K562 (cell line): ENCODE results near the gene GPX5. TPM values are rescaled to one million over a fixed set of nuclear protein-coding genes. Genes with fewer than 3 reads are reported as not detected.

ENCODE experiments used
- ATAC-seq: fragments of 200-7000 bp; cut with Tn5 transposase; 3 replicates; pipeline ENCODE4 v1.9.1; 2020; ENCODE audit warnings: moderate library complexity
- BruUV-seq: library from RNA; stranded (reverse); fragments of 400-500 nt; replicated peaks from 2 replicates; lab custom pipeline; 2021; lab: Mats Ljungman, UMichigan
- CTCF ChIA-PET: fragments of 300-600 bp; formaldehyde crosslinking; extraction: SDS; loops from one replicate; lab custom pipeline; 2021; ENCODE audit warnings: low intra/inter-chr PET ratio; lab: Yijun Ruan, JAX
- POLR2A ChIA-PET: fragments of 300-600, 350-650 bp; sonication (Branson Sonifier 250); formaldehyde crosslinking; extraction: SDS; loops from one replicate; lab custom pipeline; 2021; ENCODE audit warnings: antibody characterized with exemption, inconsistent platforms; lab: Yijun Ruan, JAX
- DNase-seq, 4 experiments: peaks; one replicate each; pipeline versions ENCODE4 v3.0.0 to v3.0.0-alpha.2; 2011 to 2018; ENCODE audit warnings: low spot score in 3 of 4, mixed read lengths in 3 of 4; ENCODE audit errors: extremely low read depth in 1 of 4
- FAIRE-seq: peaks from 2 replicates; lab custom pipeline; 2011; peaks lifted over from hg19 to GRCh38; lab: Jason Lieb, UNC
- H2AFZ ChIP-seq: 2 replicates; pipeline ENCODE4 v1.6.0; 2011; ENCODE audit warnings: low read depth, low read length, control low read depth, inconsistent platforms
- H3K27ac ChIP-seq: fragments of 200-600 bp; 3 replicates; pipeline ENCODE4 v1.8.0; 2011; ENCODE audit warnings: low read depth, mild to moderate bottlenecking, control low read depth, inconsistent platforms, low read length, moderate library complexity, mixed read lengths; ENCODE audit errors: extremely low read depth
- H3K27me3 ChIP-seq, 2 experiments: fragments of 300-600 bp in 1 of 2; 2 replicates in 1 of 2; 3 replicates in 1 of 2; pipeline versions ENCODE4 v1.6.0 to v1.8.0; 2011; ENCODE audit warnings: inconsistent platforms in 2 of 2, low read length in 2 of 2, mild to moderate bottlenecking in 1 of 2, mixed read lengths in 1 of 2, moderate library complexity in 1 of 2; ENCODE audit not compliant: control insufficient read depth in 2 of 2, insufficient read depth in 2 of 2
- H3K36me3 ChIP-seq: fragments of 300-600 bp; 3 replicates; pipeline ENCODE4 v1.8.0; 2011; ENCODE audit warnings: mild to moderate bottlenecking, low read length, inconsistent platforms; ENCODE audit not compliant: control insufficient read depth, insufficient read depth
- H3K4me1 ChIP-seq, 2 experiments: fragments of 200-600 bp in 1 of 2; replicated peaks in 1 of 2; 2 replicates in 1 of 2; 3 replicates in 1 of 2; pipeline versions ENCODE4 v1.5.1 to v1.8.0; 2011; ENCODE audit warnings: inconsistent platforms in 2 of 2, low read length in 2 of 2, mild to moderate bottlenecking in 1 of 2, mixed read lengths in 1 of 2, moderate library complexity in 1 of 2; ENCODE audit not compliant: control insufficient read depth in 2 of 2, insufficient read depth in 2 of 2
- H3K4me2 ChIP-seq: 2 replicates; pipeline ENCODE4 v1.6.1; 2011; ENCODE audit warnings: low read length, control low read depth, inconsistent platforms, mixed read lengths; ENCODE audit not compliant: insufficient read depth
- H3K4me3 ChIP-seq: fragments of 200-600 bp; sonication (generic), shearing (Covaris generic); 2 replicates; pipeline ENCODE4 v1.5.1; 2016; ENCODE audit warnings: control low read depth, inconsistent platforms
- H3K79me2 ChIP-seq: fragments of 200-600 bp; 3 replicates; pipeline ENCODE4 v1.8.0; 2011; ENCODE audit warnings: low read length, inconsistent platforms; ENCODE audit not compliant: control insufficient read depth, insufficient read depth
- H3K9ac ChIP-seq, 2 experiments: 2 replicates each; pipeline versions ENCODE4 v1.6.0 to v1.6.1; 2011; ENCODE audit warnings: low read depth in 2 of 2, low read length in 2 of 2, control low read depth in 1 of 2, inconsistent platforms in 1 of 2, mild to moderate bottlenecking in 1 of 2, mixed read lengths in 1 of 2; ENCODE audit not compliant: insufficient read depth in 1 of 2
- H3K9me1 ChIP-seq: one replicate; pipeline ENCODE4 v1.6.0; 2011; ENCODE audit warnings: inconsistent platforms, mild to moderate bottlenecking, low read length, moderate library complexity; ENCODE audit not compliant: control insufficient read depth, insufficient read depth
- H3K9me3 ChIP-seq: replicated peaks from 2 replicates; pipeline ENCODE4 v1.5.1; 2011; ENCODE audit warnings: low read depth, low read length, inconsistent platforms; ENCODE audit not compliant: control insufficient read depth, insufficient read depth
- H4K20me1 ChIP-seq: replicated peaks from 2 replicates; pipeline ENCODE4 v1.6.1; 2011; ENCODE audit warnings: low read length, inconsistent platforms, mixed read lengths; ENCODE audit not compliant: control insufficient read depth, insufficient read depth
- CEBPB ChIP-seq: fragments of 450-650 bp; IDR thresholded peaks from 2 replicates; pipeline ENCODE4 v1.6.1; 2016; ENCODE audit warnings: missing genetic modification characterization, missing compliant biosample characterization
- CEBPG ChIP-seq, 3 experiments: fragments of 200-800 bp in 1 of 3; sonication (Bioruptor generic) in 1 of 3; sonication (generic) in 1 of 3; formaldehyde crosslinking in 1 of 3; IDR thresholded peaks in 2 of 3; conservative IDR thresholded peaks in 1 of 3; 2 replicates each; pipeline versions ENCODE4 v1.6.1 to v1.8.0; 2016 to 2022; ENCODE audit warnings: missing compliant biosample characterization in 2 of 3, missing genetic modification characterization in 2 of 3, mild to moderate bottlenecking in 1 of 3, missing genetic modification reagents in 1 of 3
- MYNN ChIP-seq, 2 experiments: sonication (generic); formaldehyde crosslinking in 1 of 2; IDR thresholded peaks; 2 replicates each; pipeline versions ENCODE4 v1.5.0 to v1.6.1; 2016 to 2020; ENCODE audit warnings: antibody characterized with exemption in 1 of 2, missing genetic modification reagents in 1 of 2
- PCBP2 ChIP-seq: fragments of 200-400 bp; formaldehyde crosslinking; IDR thresholded peaks from 2 replicates; pipeline ENCODE4 v1.6.1; 2018; ENCODE audit warnings: low read length, low read depth, mild to moderate bottlenecking, moderate library complexity; ENCODE audit not compliant: poor library complexity, severe bottlenecking
- TRIM24 ChIP-seq, 2 experiments: fragments of 450-650 bp; IDR thresholded peaks; 2 replicates each; pipeline ENCODE4 v1.6.1; 2016
- ZEB2 ChIP-seq: fragments of 450-650 bp; IDR thresholded peaks from 2 replicates; pipeline ENCODE4 v1.6.1; 2016
- ZNF165 ChIP-seq: fragments of 250-450 bp; sonication (Bioruptor Pico); IDR thresholded peaks from 2 replicates; pipeline ENCODE4 v1.4.0; 2020; ENCODE audit warnings: borderline replicate concordance
- ZNF589 ChIP-seq: fragments of 200-800 bp; sonication (Bioruptor generic); IDR thresholded peaks from 2 replicates; pipeline ENCODE4 v1.6.1; 2016; ENCODE audit warnings: low read depth, missing genetic modification characterization, missing compliant biosample characterization
- WGBS: fragments of 100-300 bp; shearing (Covaris generic); methylation state at CpG from one replicate; pipeline ENCODE4 v1.1.6; 2016; ENCODE audit warnings: low coverage, mixed read lengths; ENCODE audit not compliant: insufficient coverage; ENCODE audit errors: missing lambda C conversion rate; 5-methylcytosine and 5-hydroxymethylcytosine counted together
- in situ Hi-C: fragments of 300-500 bp; cut with MboI; formaldehyde crosslinking; loops from 4 replicates; pipeline ENCODE4 v1.15.0; 2018; ENCODE audit warnings: inconsistent platforms, mixed read lengths
- intact Hi-C: fragments of 100-400 bp; cut with micrococcal nuclease; formaldehyde crosslinking; loops from 2 replicates; pipeline ENCODE4 v1.14.2; 2022
- polyA plus RNA-seq, 8 experiments: library from polyadenylated mRNA; depleted of rRNA in 4 of 8; stranded (reverse) in 5 of 8; unstranded in 3 of 8; fragments of >200 nt; fragmentation: Nextera tagmentation in 2 of 8; fragmentation: Illumina TruSeq in 1 of 8; extraction: Ambion mirVana in 2 of 8; extraction: Trizol in 1 of 8; gene quantifications; 2 replicates each; pipeline versions ENCODE4 v1.2.1 to v1.2.3, GENCODE V29; 2011 to 2014; ENCODE audit warnings: inconsistent platforms in 1 of 8, missing spikeins in 1 of 8
- total RNA-seq, 7 experiments: library from RNA; depleted of rRNA in 6 of 7; stranded (reverse); fragments of >200 nt in 6 of 7; fragmentation: Illumina TruSeq in 2 of 7; extraction: Trizol in 2 of 7; gene quantifications; 2 replicates each; pipeline versions ENCODE4 v1.2.1 to v1.2.3, GENCODE V29; 2011 to 2021; ENCODE audit warnings: low replicate concordance in 1 of 7
- TF ChIP-seq, protein P1 (sequence below), 2 experiments: fragments of 450-650 bp in 1 of 2; sonication (generic) in 1 of 2; formaldehyde crosslinking in 1 of 2; IDR thresholded peaks in 1 of 2; conservative IDR thresholded peaks in 1 of 2; 2 replicates each; pipeline versions ENCODE4 v1.6.1 to v1.8.1; 2016 to 2023; ENCODE audit warnings: mild to moderate bottlenecking in 2 of 2, moderate library complexity in 2 of 2, inconsistent platforms in 1 of 2, missing genetic modification reagents in 1 of 2

Gene GPX5
- total and polyA plus RNA-seq, 9 of the 15 experiments (the other 6 are each of a cell fraction or from before 2014, with no cell fraction given) = 0.07 to 0.18 (median 0.15) TPM; not detected in 6

- TF ChIP-seq ZNF589 (no peak), MYNN (IDR thresholded peaks at IDR 0.05) (no peak), MYNN (CRISPR knock-in tag; IDR thresholded peaks at IDR 0.05) (no peak), CEBPG (CRISPR knock-in tag; IDR thresholded peaks at IDR 0.05) (peak; percentile 81), CEBPG (tag; conservative IDR thresholded peaks at IDR 0.05 in 1 of 2, IDR thresholded peaks at IDR 0.05 in 1 of 2) (peak; percentile 78 to 86), ZNF165 (CRISPR knock-in tag) (no peak), TRIM24 (IDR thresholded peaks at IDR 0.05) (peak; percentile 67 to 69; a peak in 3 of 4 replicates), ZEB2 (0 out of 2 replicates have a peak, but pooled peaks have one; percentile 32), PCBP2 (no peak), CEBPB (tag) (peak; percentile 96)
- TF ChIP-seq, protein P1, sequence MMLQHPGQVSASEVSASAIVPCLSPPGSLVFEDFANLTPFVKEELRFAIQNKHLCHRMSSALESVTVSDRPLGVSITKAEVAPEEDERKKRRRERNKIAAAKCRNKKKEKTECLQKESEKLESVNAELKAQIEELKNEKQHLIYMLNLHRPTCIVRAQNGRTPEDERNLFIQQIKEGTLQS (IDR thresholded peaks at IDR 0.05) = peak; percentile 46; the same call in 1 of the 2 replicates
- TF ChIP-seq, protein P1 (CRISPR knock-in tag; conservative IDR thresholded peaks at IDR 0.05) = no peak
- no peak overlapping the region for H3K4me2 ChIP-seq
- H3K4me3 ChIP-seq = no peak overlapping the region
- H3K27me3 ChIP-seq = no peaks in the 10 kb centered on the region
- no peaks in the 10 kb centered on the region for H3K36me3 ChIP-seq
- WGBS = 89% methylated on average over 3 of the region's 3 CpGs
- ATAC-seq = no peak
- no TSS peak for BruUV-seq
- no peak overlapping the region for H3K27ac ChIP-seq
- H2AFZ ChIP-seq = no peak overlapping the region
- DNase-seq = no peak
- no peak for FAIRE-seq
- no peaks in the 10 kb centered on the region for H3K9me3 ChIP-seq
- CTCF ChIA-PET = no interaction called here
- H3K9me1 ChIP-seq = no peaks in the 10 kb centered on the region
- intact Hi-C loops = loop anchor here (5.0 kb wide), 2 partner anchors 268 to 403 kb away; partner anchors contain the start of gene ZNF165
- in situ Hi-C loops = no loop called here
- POLR2A ChIA-PET = no interaction called here
- H3K79me2 ChIP-seq = peaks cover 7% of the 10 kb centered on the region
- H3K9ac ChIP-seq = no peak overlapping the region
- peaks cover 9 to 35% of the 10 kb centered on the region in 2 experiments for H3K4me1 ChIP-seq
- no peaks in the 10 kb centered on the region for H4K20me1 ChIP-seq
Measured at GRCh38 chr6:28485482-28485881, 40.2 kb upstream of the GPX5 start.
